Daoy (cell line): ENCODE results near the gene UCN. TPM values are rescaled to one million over a fixed set of nuclear protein-coding genes. Genes with fewer than 3 reads are reported as not detected.

Source experiments
- DNase-seq: peaks from one replicate; pipeline ENCODE4 v3.0.0-alpha.2; 2015; ENCODE audit warnings: low read depth
- total RNA-seq: library from RNA; depleted of rRNA; stranded (reverse); fragments of >200 nt; shearing (Covaris generic); gene quantifications from 2 replicates; pipeline ENCODE4 v1.2.3, GENCODE V29; 2014; rRNA removed

The UCN gene
- total RNA-seq, 1 experiment from 2014 or later, result 0.11 TPM

DNA sequence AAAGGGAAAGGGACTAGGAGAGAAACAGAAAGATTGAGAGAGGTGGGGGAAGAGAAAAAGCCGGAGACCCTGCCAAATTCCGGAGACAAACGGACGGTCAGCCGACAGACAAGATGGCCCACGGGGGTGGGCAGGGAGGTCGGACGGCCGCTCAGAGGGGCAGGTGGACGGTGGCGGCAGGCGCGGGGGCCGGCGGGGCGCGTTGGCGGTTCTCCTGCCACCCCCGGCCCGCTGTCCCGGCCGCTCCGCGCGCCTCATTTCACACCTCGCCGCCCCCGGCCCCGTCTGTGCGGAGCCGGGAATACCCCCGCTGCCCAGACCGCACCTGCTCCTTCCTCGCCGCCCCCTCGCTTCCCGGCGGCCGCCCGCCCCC lies 46.3 kb downstream of the UCN start:
- no peak for DNase-seq

DNA sequence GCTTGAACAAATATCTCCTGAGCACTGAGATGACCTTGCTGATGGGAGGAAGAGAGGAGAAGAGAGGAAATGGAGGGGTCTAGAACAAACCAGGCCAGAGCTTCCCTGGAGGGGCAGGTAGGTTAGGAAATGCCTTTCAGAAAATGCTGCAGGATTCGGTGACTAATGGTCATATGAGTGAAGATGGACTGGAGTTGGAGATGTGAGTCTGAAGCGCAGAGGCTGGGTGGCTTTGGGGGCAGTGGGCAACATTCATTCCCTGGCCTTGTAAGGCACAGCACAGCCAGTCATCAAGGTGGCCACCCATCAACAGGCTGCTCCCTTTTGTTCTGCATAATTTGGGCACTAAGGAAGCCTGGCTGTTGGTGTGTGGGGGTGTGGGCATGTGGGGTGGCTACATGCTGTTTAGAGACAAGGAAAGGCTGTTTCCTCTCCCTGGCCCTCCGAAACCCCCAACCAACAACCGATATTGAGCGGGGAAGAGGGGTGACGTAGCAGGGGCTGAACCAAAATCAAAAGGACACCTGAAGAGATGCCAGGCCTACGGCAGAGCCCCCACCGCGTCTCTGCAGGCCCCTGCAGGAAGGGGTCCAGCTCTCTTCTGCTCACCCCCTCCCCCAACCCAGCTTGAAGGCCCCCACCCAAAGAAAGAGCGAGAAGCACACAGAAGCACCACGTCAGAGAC lies 46.9 kb downstream of the UCN start:
- no peak for DNase-seq

DNA sequence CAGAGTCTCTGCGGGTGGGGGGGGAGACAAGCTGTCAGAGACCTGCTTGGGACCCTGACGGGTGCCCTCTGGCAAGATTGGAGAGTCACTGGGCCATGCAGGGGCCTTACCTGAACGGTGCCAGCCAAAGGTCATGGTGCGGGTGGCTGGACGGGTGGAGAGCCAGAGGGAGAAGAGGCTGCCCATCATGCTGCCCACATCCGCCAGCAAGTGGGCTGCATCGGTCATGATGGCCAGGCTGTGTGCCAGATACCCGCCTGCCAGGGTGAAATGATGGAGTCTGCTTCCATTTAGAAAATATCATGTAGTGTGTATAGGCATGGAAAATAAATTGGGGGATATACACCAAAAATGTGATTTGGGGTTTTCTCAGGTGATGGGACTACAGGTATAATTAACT lies 50.2 kb downstream of the UCN start:
- no peak for DNase-seq

Other genes with a start within 250 kb of the UCN start
- gene OST4, start 236.8 kb downstream of the UCN start, total RNA-seq, result 184 and 194 TPM in 2 replicates
- gene EMILIN1, start 229.8 kb downstream of the UCN start, total RNA-seq, result 6.0 and 10.2 TPM in 2 replicates
- 1.1 and 2.9 TPM in 2 replicates for gene KHK, start 221.7 kb downstream of the UCN start, total RNA-seq
- 3.4 and 8.6 TPM in 2 replicates for gene CGREF1, start 189.3 kb downstream of the UCN start, total RNA-seq
- 1.7 TPM in 1 of 2 replicates, not detected in the other for gene ABHD1, start 184.6 kb downstream of the UCN start, total RNA-seq
- gene PREB, start 173.8 kb downstream of the UCN start, total RNA-seq, result 79.3 and 84.9 TPM in 2 replicates
- gene PRR30, start 169.0 kb downstream of the UCN start, total RNA-seq, result not detected in 2 replicates
- not detected in 2 replicates for gene TCF23, start 159.4 kb downstream of the UCN start, total RNA-seq
- 94.2 and 249 TPM in 2 replicates for gene ATRAID, start 96.4 kb downstream of the UCN start, total RNA-seq
- 86.8 and 101 TPM in 2 replicates for gene SLC5A6, start 96.2 kb downstream of the UCN start, total RNA-seq
- gene CAD, start 91.1 kb downstream of the UCN start, total RNA-seq, result 26.6 and 29.7 TPM in 2 replicates
- 0.11 TPM in 1 of 2 replicates, not detected in the other for gene SLC30A3, start 45.4 kb downstream of the UCN start, total RNA-seq
- not detected in 2 replicates for gene DNAJC5G, start 33.0 kb downstream of the UCN start, total RNA-seq
- not detected in 2 replicates for gene TRIM54, start 26.0 kb downstream of the UCN start, total RNA-seq
- 58.5 and 62.8 TPM in 2 replicates for gene MPV17, start 14.7 kb upstream of the UCN start, total RNA-seq
- gene GTF3C2, start 48.3 kb upstream of the UCN start, total RNA-seq, result 36.6 and 49.1 TPM in 2 replicates
- 40.3 and 49.1 TPM in 2 replicates for gene EIF2B4, start 61.9 kb upstream of the UCN start, total RNA-seq
- gene SNX17, start 62.2 kb upstream of the UCN start, total RNA-seq, result 107 and 126 TPM in 2 replicates
- 4.0 and 5.5 TPM in 2 replicates for gene ZNF513, start 72.3 kb upstream of the UCN start, total RNA-seq
- 197 and 212 TPM in 2 replicates for gene PPM1G, start 101.1 kb upstream of the UCN start, total RNA-seq
- gene NRBP1, start 120.2 kb upstream of the UCN start, total RNA-seq, result 126 and 134 TPM in 2 replicates
- gene KRTCAP3, start 133.9 kb upstream of the UCN start, total RNA-seq, result not detected in 2 replicates
- gene IFT172, start 181.3 kb upstream of the UCN start, total RNA-seq, result 21.1 and 30.1 TPM in 2 replicates
- gene FNDC4, start 186.8 kb upstream of the UCN start, total RNA-seq, result 1.9 and 3.7 TPM in 2 replicates
- gene GCKR, start 188.4 kb upstream of the UCN start, total RNA-seq, result 0.29 and 0.30 TPM in 2 replicates